HUES6 (cell line): ENCODE data around the gene NGEF.
"Not testable (repeated sequence)": the region's sequence is repeated elsewhere in the genome, so short reads cannot be mapped to it uniquely, and the experiment has no call there.

ENCODE experiments used
- H3K27ac ChIP-seq: 2 replicates; pipeline ENCODE4 v1.7.0; 2013; ENCODE audit warnings: low read depth, mild to moderate bottlenecking, low read length, inconsistent platforms
- H3K27me3 ChIP-seq: 2 replicates; pipeline ENCODE4 v1.6.1; 2013; ENCODE audit warnings: low read length; ENCODE audit not compliant: control insufficient read depth, insufficient read depth
- H3K36me3 ChIP-seq: 2 replicates; pipeline ENCODE4 v1.6.1; 2013; ENCODE audit warnings: low read length; ENCODE audit not compliant: control insufficient read depth, insufficient read depth
- H3K4me1 ChIP-seq: 2 replicates; pipeline ENCODE4 v1.6.1; 2013; ENCODE audit warnings: low read length; ENCODE audit not compliant: control insufficient read depth, insufficient read depth
- H3K4me3 ChIP-seq: 2 replicates; pipeline ENCODE4 v1.5.1; 2013; ENCODE audit warnings: low read depth, low read length
- H3K9ac ChIP-seq: one replicate; pipeline ENCODE4 v1.6.1; 2013; ENCODE audit warnings: mild to moderate bottlenecking, low read length
- H3K9me3 ChIP-seq: 2 replicates; pipeline ENCODE4 v1.6.1; 2013; ENCODE audit warnings: low read depth, low read length; ENCODE audit not compliant: control insufficient read depth, insufficient read depth

The NGEF gene

GRCh38 chr2:233031556-233032500 is 18.8 kb upstream of the NGEF start:
- H3K9ac ChIP-seq = no peak overlapping the region

DNA sequence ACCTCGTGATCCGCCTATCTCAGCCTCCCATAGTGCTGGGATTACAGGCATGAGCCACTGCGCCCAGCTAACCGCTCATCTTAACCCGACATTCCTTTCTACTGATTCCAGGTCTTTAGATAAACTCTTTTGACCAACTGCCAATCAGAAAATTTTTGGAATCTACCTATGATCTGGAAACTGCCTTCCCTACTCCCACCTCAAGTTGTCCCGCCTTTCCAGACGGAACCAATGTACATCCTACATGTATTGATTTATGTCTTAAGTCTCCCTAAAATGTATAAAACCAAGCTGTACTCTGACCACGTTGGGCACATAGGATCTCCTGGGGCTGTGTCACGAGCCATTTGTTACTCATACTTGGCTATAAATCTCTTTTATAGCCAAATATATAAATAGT is 16.3 kb upstream of the NGEF start:
- Histone ChIP-seq H3K27me3 (no peaks in the 10 kb centered on the region), H3K4me3 (no peak overlapping the region), H3K9me3 (no peaks in the 10 kb centered on the region), H3K27ac (no peak overlapping the region), H3K36me3 (no peaks in the 10 kb centered on the region), H3K9ac (no peak overlapping the region), H3K4me1 (peaks cover 14% of the 10 kb centered on the region)

More at GRCh38 chr2:233031556-233032500, 18.8 kb upstream of the NGEF start:
- no peaks in the 10 kb centered on the region for H3K36me3 ChIP-seq
- H3K4me1 ChIP-seq = no peaks in the 10 kb centered on the region
- H3K9me3 ChIP-seq = peaks cover 6% of the 10 kb centered on the region; the same call in 1 of the 2 replicates
- H3K4me3 ChIP-seq = no peak overlapping the region
- no peak overlapping the region for H3K27ac ChIP-seq
- H3K27me3 ChIP-seq = no peaks in the 10 kb centered on the region

GRCh38 chr2:233026198-233026813 is 13.2 kb upstream of the NGEF start:
- Histone ChIP-seq H3K4me3 (no peak overlapping the region), H3K27ac (no peak overlapping the region; the same call in 1 of the 2 replicates), H3K9ac (no peak overlapping the region), H3K9me3 (no peaks in the 10 kb centered on the region), H3K4me1 (peaks cover 14% of the 10 kb centered on the region), H3K36me3 (no peaks in the 10 kb centered on the region), H3K27me3 (no peaks in the 10 kb centered on the region)

DNA sequence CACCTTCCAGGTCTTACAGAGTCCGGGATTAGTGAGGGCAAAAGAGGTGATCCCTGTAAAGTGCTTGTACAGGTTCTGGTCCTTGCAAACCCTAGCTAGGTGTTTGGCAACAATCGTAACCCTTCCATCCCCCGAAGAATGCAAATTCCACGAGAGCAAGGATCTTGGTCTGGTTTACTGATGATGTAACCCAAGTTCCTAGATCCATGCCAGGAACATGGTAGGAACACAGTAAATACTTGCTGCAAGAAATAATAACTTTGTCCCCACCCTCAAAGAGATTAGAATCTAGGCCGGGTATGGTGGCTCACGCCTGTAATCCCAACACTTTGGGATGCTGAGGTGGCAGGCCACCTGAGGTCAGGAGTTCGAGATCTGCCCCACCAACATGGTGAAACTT is 12.7 kb upstream of the NGEF start:
- H3K36me3 ChIP-seq = no peaks in the 10 kb centered on the region
- H3K27ac ChIP-seq = no peak overlapping the region

DNA sequence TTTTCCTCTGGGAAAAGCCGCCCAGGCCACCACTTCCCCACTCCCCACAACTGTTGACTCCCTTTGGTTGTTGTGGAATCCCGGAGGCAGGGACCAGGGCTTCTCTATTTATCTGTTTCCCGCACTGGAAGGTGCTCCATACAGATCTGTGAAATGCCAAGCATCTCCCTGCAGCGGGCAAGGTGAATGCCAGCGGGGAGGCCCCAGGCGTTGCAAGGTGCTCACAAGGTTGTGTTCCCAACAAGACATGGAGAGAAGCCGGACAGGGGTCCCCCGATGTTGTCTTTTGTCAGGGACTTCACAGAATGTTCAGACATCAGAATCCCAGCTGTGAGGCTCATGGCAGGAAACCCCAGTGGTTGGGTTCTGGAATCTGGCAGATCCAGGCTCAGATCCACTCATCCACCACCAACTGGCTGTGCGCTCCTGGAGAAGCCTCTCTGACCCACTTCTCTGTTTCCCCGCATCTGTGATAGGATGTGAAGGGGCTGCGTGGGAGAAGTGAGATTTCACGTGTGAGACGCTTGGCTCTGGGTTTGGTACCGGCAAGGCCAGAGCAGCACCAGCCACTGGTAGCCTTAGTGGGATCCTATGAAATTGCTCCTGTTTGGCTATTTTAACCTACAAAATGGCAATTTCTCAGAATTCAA is 10.8 kb upstream of the NGEF start:
- Histone ChIP-seq H3K4me3 (no peak overlapping the region), H3K27me3 (no peaks in the 10 kb centered on the region), H3K27ac (no peak overlapping the region), H3K4me1 (peaks cover 14% of the 10 kb centered on the region), H3K36me3 (no peaks in the 10 kb centered on the region), H3K9ac (no peak overlapping the region), H3K9me3 (no peaks in the 10 kb centered on the region)

More for the DNA sequence above, 12.7 kb upstream of the NGEF start:
- H3K9me3 ChIP-seq = no peaks in the 10 kb centered on the region
- peaks cover 14% of the 10 kb centered on the region for H3K4me1 ChIP-seq
- no peak overlapping the region for H3K4me3 ChIP-seq
- no peak overlapping the region for H3K9ac ChIP-seq
- H3K27me3 ChIP-seq = no peaks in the 10 kb centered on the region

DNA sequence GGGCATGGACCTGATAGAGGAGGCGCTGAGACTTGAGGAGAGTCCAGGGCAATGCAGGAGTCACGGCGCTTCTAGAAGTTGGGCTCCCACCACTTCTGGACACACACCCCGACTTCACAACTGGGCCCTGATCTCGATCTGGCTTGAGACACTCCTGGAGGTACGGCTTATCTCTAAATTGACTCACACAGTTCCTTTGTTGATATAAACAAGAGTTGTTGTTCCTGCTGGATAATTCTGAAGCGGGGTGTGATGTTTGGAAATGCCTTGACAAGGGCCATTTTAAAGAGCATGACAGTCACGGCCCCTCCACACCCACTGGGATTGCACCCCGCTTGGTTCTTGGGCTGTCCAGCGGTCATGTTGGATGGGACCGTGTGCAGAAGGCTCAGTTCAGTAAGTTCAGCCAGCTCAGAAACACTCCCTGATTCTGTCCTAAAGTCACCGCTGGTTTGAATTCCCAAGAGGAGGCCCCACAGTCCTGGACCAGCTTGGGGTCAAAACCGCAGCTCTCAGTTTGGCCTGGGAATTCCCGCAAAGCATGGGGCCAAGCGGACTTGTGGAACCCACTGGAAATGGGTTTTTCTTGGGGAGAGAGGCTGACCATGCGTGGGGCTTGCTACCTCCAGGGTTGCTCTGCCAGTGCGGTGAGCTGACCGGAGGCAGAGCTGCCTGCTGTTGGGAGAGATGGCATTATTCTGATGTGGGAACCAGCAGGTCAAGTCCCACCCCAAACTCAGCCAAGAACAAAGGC is 10.1 kb upstream of the NGEF start:
- H3K4me1 ChIP-seq = peaks cover 14% of the 10 kb centered on the region
- H3K9me3 ChIP-seq = no peaks in the 10 kb centered on the region
- no peak overlapping the region for H3K4me3 ChIP-seq
- H3K9ac ChIP-seq = no peak overlapping the region
- H3K36me3 ChIP-seq = no peaks in the 10 kb centered on the region
- H3K27me3 ChIP-seq = no peaks in the 10 kb centered on the region
- H3K27ac ChIP-seq = no peak overlapping the region

- Histone ChIP-seq H3K4me3 (no peak overlapping the region), H3K27ac (no peak overlapping the region), H3K9ac (no peak overlapping the region), H3K27me3 (no peaks in the 10 kb centered on the region), H3K4me1 (peaks cover 14% of the 10 kb centered on the region), H3K36me3 (no peaks in the 10 kb centered on the region), H3K9me3 (no peaks in the 10 kb centered on the region)
These were observed 9.5 kb upstream of the NGEF start for GRCh38 chr2:233022561-233022960.

GRCh38 chr2:233021771-233022170 is 8.7 kb upstream of the NGEF start:
- H3K9me3 ChIP-seq = no peaks in the 10 kb centered on the region
- H3K4me3 ChIP-seq = no peak overlapping the region
- no peak overlapping the region for H3K9ac ChIP-seq
- peaks cover 14% of the 10 kb centered on the region for H3K4me1 ChIP-seq
- H3K27me3 ChIP-seq = no peaks in the 10 kb centered on the region
- H3K36me3 ChIP-seq = no peaks in the 10 kb centered on the region
- no peak overlapping the region for H3K27ac ChIP-seq

DNA sequence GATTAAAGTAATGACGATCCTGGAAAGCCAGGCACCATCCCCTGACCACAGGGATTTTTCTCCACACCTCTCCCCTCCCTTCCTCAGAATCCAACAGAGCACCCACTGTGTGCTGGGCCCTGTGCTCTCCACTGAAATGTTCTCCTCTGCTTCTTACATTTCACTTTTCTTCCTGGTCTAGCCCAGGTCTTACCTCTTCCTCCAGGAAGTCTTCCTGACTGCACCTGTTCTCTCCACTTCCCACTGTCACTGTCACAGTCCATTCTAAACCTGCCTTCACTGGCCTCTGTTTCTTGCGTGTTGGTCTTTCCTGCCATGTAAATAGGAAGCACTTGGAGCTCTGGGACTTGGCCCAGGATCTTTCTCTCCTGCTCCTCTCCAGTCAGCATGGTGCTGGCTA is 7.4 kb upstream of the NGEF start:
- Histone ChIP-seq H3K9me3 (no peaks in the 10 kb centered on the region), H3K27ac (no peak overlapping the region), H3K9ac (no peak overlapping the region), H3K36me3 (no peaks in the 10 kb centered on the region), H3K27me3 (no peaks in the 10 kb centered on the region), H3K4me1 (peaks cover 1% of the 10 kb centered on the region), H3K4me3 (no peak overlapping the region)

DNA sequence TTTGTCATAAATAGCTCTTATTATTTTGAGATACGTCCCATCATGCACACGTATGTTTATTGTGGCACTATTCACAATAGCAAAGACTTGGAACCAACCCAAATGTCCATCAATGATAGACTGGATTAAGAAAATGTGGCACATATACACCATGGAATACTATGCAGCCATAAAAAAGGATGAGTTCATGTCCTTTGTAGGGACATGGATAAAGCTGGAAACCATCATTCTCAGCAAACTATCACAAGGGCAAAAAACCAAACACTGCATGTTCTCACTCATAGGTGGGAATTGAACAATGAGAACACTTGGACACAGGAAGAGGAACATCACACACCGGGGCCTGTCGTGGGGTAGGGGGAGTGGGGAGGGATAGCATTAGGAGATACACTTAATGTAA is 6.6 kb upstream of the NGEF start:
- not testable (repeated sequence) for H3K9me3 ChIP-seq, H3K4me1 ChIP-seq, H3K9ac ChIP-seq, H3K27me3 ChIP-seq, H3K4me3 ChIP-seq, H3K27ac ChIP-seq, H3K36me3 ChIP-seq
